MM.1S (cell line): ENCODE measurements around the gene KCNJ1.

Experiments
- EZH2 ChIP-seq: fragments of 300-600 bp; sonication (generic); optimal IDR thresholded peaks from 2 replicates; pipeline ENCODE3; 2017; ENCODE audit warnings: low read depth, mild to moderate bottlenecking, antibody characterized with exemption, low read length, mixed read lengths
- TF ChIP-seq, protein P1 (sequence below): fragments of 300-600 bp; sonication (generic); IDR thresholded peaks from 2 replicates; pipeline ENCODE4 v1.5.1; 2016; ENCODE audit warnings: antibody characterized with exemption, low read length, mixed read lengths

DNA sequence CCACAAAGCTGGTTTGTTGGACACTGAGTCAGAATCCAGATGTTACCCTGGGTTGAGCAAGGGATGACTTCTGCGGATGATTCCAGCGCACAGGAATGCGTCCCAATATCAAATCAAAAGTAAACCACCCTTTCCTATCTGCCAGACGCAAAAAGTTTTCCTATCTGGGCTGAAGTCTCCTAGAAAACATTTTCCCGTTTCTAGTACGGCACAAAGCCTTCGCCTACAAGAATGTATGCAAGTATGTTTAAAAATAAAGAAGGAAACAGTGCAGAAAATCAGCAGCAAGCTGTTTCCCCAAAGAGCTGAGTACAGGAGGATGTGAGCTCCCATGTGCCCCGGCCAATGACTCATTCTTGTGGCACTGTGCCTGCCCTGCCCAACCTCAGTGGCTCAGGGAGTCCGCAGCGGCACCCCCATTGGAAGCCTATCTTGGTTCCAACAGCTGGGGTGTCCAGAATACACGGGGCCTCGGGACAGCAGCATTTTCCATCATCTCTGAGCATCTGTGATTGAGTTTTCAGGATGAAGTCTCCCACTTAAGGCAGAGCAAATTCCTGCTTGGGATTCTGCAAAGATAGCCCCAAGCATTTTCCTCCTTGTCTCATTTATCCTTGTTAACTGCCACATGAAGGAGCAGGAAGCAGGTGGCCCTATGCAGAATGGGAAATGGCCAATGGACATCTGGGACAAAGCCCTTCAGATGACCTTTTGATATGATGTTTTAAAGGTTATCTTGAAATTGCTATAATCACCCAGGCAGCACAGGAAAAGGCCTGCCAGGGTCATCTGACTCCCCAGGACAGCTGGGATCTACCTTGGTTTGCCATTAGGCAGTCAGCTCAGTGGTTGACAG, 41.5 kb upstream of the KCNJ1 start:
- TF ChIP-seq, protein P1, sequence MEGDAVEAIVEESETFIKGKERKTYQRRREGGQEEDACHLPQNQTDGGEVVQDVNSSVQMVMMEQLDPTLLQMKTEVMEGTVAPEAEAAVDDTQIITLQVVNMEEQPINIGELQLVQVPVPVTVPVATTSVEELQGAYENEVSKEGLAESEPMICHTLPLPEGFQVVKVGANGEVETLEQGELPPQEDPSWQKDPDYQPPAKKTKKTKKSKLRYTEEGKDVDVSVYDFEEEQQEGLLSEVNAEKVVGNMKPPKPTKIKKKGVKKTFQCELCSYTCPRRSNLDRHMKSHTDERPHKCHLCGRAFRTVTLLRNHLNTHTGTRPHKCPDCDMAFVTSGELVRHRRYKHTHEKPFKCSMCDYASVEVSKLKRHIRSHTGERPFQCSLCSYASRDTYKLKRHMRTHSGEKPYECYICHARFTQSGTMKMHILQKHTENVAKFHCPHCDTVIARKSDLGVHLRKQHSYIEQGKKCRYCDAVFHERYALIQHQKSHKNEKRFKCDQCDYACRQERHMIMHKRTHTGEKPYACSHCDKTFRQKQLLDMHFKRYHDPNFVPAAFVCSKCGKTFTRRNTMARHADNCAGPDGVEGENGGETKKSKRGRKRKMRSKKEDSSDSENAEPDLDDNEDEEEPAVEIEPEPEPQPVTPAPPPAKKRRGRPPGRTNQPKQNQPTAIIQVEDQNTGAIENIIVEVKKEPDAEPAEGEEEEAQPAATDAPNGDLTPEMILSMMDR: no peak
- TF ChIP-seq EZH2: no peak
